ENCODE results near the gene MEIS1. TPM values are rescaled to one million over a fixed set of nuclear protein-coding genes. Genes with fewer than 3 reads are reported as not detected.

MEIS1 gene
- total RNA-seq, 2 donors from 2014 or later, result 1.8 to 2.3 TPM

- no peak overlapping the region for H3K4me3 Mint-ChIP-seq
These were observed 34.4 kb downstream of the MEIS1 start for GRCh38 chr2:66469214-66469902.

GRCh38 chr2:66470199-66470598 is 35.3 kb downstream of the MEIS1 start:
- H3K27ac Mint-ChIP-seq, result no peak overlapping the region
- Histone ChIP-seq H3K9ac (ENCODE audit: extremely low read depth, low read length, poor library complexity, severe bottlenecking) (no peak overlapping the region), H3K9me3 (ENCODE audit: control insufficient read depth, low read length) (no peaks in the 10 kb centered on the region), H3K27me3 (ENCODE audit: control insufficient read depth, insufficient read depth, low read length, poor library complexity, severe bottlenecking) (no peaks in the 10 kb centered on the region), H3K4me1 (ENCODE audit: control insufficient read depth, insufficient read depth, low read length) (no peaks in the 10 kb centered on the region), H3K4me3 (ENCODE audit: low read length) (no peak overlapping the region), H3K27ac (ENCODE audit: low read depth, low read length) (no peak overlapping the region), H3K36me3 (ENCODE audit: control insufficient read depth, insufficient read depth, low read length) (no peaks in the 10 kb centered on the region)
- no peak for DNase-seq
- H3K27me3 Mint-ChIP-seq (ENCODE audit: insufficient read depth), result no peaks in the 10 kb centered on the region
- peaks cover 14% of the 10 kb centered on the region for H3K4me1 Mint-ChIP-seq
- no peaks in the 10 kb centered on the region for H3K36me3 Mint-ChIP-seq (ENCODE audit: low read depth)
- 87 to 93% methylated on average over 1 of the region's 2 CpGs for WGBS, 2 experiments (ENCODE audit: insufficient coverage in 1 of 2, insufficient read length in 1 of 2)
- no peak overlapping the region for H3K4me3 Mint-ChIP-seq
- no peak for TF ChIP-seq CTCF (conservative IDR thresholded peaks at IDR 0.05)
- H3K9me3 Mint-ChIP-seq, result no peaks in the 10 kb centered on the region

More at GRCh38 chr2:66469214-66469902, 34.4 kb downstream of the MEIS1 start:
- Mint-ChIP-seq H3K27ac (no peak overlapping the region), H3K9me3 (no peaks in the 10 kb centered on the region), H3K4me1 (peaks cover 14% of the 10 kb centered on the region), H3K27me3 (ENCODE audit: insufficient read depth) (no peaks in the 10 kb centered on the region), H3K36me3 (ENCODE audit: low read depth) (no peaks in the 10 kb centered on the region)
- no peak overlapping the region for H3K9ac ChIP-seq (ENCODE audit: extremely low read depth, low read length, poor library complexity, severe bottlenecking)
- no peak for DNase-seq
- H3K9me3 ChIP-seq (ENCODE audit: control insufficient read depth, low read length), result no peaks in the 10 kb centered on the region
- no peaks in the 10 kb centered on the region for H3K4me1 ChIP-seq (ENCODE audit: control insufficient read depth, insufficient read depth, low read length)
- H3K27ac ChIP-seq (ENCODE audit: low read depth, low read length), result no peak overlapping the region
- H3K27me3 ChIP-seq (ENCODE audit: control insufficient read depth, insufficient read depth, low read length, poor library complexity, severe bottlenecking), result no peaks in the 10 kb centered on the region
- H3K36me3 ChIP-seq (ENCODE audit: control insufficient read depth, insufficient read depth, low read length), result no peaks in the 10 kb centered on the region
- H3K4me3 ChIP-seq (ENCODE audit: low read length), result no peak overlapping the region
- no peak for TF ChIP-seq CTCF (conservative IDR thresholded peaks at IDR 0.05)
- WGBS, 2 experiments (ENCODE audit: insufficient coverage in 1 of 2, insufficient read length in 1 of 2), result 71 to 76% methylated on average over 5 to 11 of the region's 11 CpGs

- H3K4me3 Mint-ChIP-seq, result no peak overlapping the region
- no peak overlapping the region for H3K27ac ChIP-seq (ENCODE audit: low read depth, low read length)
- H3K36me3 Mint-ChIP-seq (ENCODE audit: low read depth), result no peaks in the 10 kb centered on the region
- H3K36me3 ChIP-seq (ENCODE audit: control insufficient read depth, insufficient read depth, low read length), result no peaks in the 10 kb centered on the region
- WGBS, 2 experiments (ENCODE audit: insufficient coverage in 1 of 2, insufficient read length in 1 of 2), result 90 to 92% methylated on average over 2 to 5 of the region's 5 CpGs
- no peaks in the 10 kb centered on the region for H3K4me1 ChIP-seq (ENCODE audit: control insufficient read depth, insufficient read depth, low read length)
- H3K4me1 Mint-ChIP-seq, result peaks cover 14% of the 10 kb centered on the region
- peaks cover 11% of the 10 kb centered on the region for H3K27me3 Mint-ChIP-seq (ENCODE audit: insufficient read depth)
- peaks cover 8% of the 10 kb centered on the region for H3K9me3 Mint-ChIP-seq
- H3K9ac ChIP-seq (ENCODE audit: extremely low read depth, low read length, poor library complexity, severe bottlenecking), result no peak overlapping the region
- no peak for DNase-seq
- H3K4me3 ChIP-seq (ENCODE audit: low read length), result no peak overlapping the region
- no peak for TF ChIP-seq CTCF (conservative IDR thresholded peaks at IDR 0.05)
- no peak overlapping the region for H3K27ac Mint-ChIP-seq
- H3K27me3 ChIP-seq (ENCODE audit: control insufficient read depth, insufficient read depth, low read length, poor library complexity, severe bottlenecking), result no peaks in the 10 kb centered on the region
- H3K9me3 ChIP-seq (ENCODE audit: control insufficient read depth, low read length), result no peaks in the 10 kb centered on the region
These were observed 37.4 kb downstream of the MEIS1 start for GRCh38 chr2:66472225-66472843.

All from endodermal cell (in vitro differentiated cells).